ENCODE data around the gene TMPRSS4. TPM values are rescaled to one million over a fixed set of nuclear protein-coding genes. Genes with fewer than 3 reads are reported as not detected.

Gene TMPRSS4
- total RNA-seq, 1 experiment from 2014 or later, result not detected

GRCh38 chr11:118064956-118065355, 11.9 kb upstream of the TMPRSS4 start:
- Histone ChIP-seq H3K9me3 (ENCODE audit: control insufficient read depth, insufficient read depth, low read depth, low read length) (no peaks in the 10 kb centered on the region), H3K4me3 (ENCODE audit: low read depth in 2 of 2, low read length in 2 of 2) (no peak overlapping the region), H3K27ac (ENCODE audit: low read length) (no peak overlapping the region), H3K36me3 (ENCODE audit: control insufficient read depth, insufficient read depth, low read length) (no peaks in the 10 kb centered on the region), H3K4me1 (ENCODE audit: control insufficient read depth, insufficient read depth, low read length) (no peaks in the 10 kb centered on the region), H3K27me3 (ENCODE audit: control insufficient read depth, insufficient read depth, low read length) (no peaks in the 10 kb centered on the region)
- ATAC-seq (no peak), DNase-seq (ENCODE audit: low read depth, low spot score) (no peak)
- BruUV-seq (replicated peaks), result no TSS peak
- POLR2A ChIA-PET, result no interaction called here
- TF ChIP-seq TCF7L2 (IDR thresholded peaks at IDR 0.05; ENCODE audit: low read depth, low read length) (no peak), POLR2AphosphoS5 (IDR thresholded peaks at IDR 0.05; ENCODE audit: low read depth, low read length) (no peak), REST (IDR thresholded peaks at IDR 0.05; ENCODE audit: insufficient read depth in 1 of 2, low read depth in 2 of 2, low read length in 1 of 2) (no peak), SIN3A (IDR thresholded peaks at IDR 0.05; ENCODE audit: borderline replicate concordance, insufficient read depth, low read depth, low read length) (no peak), CTCF (IDR thresholded peaks at IDR 0.05) (no peak)
- in situ Hi-C loops (cut with HindIII; ENCODE audit: low pct_unique_long_range_greater_than_20kb, low sequenced_read_pairs), result no loop called here
- intact Hi-C loops (cut with micrococcal nuclease; ENCODE audit: unreplicated experiment), result no loop called here
- CTCF ChIA-PET, result interaction anchor here (0.6 kb wide), 1 partner anchor 44 kb away, joined by 4 read pairs; no protein-coding TSS in a partner anchor

GRCh38 chr11:118065384-118065783, 11.5 kb upstream of the TMPRSS4 start:
- intact Hi-C loops (cut with micrococcal nuclease; ENCODE audit: unreplicated experiment) (no loop called here), in situ Hi-C loops (cut with HindIII; ENCODE audit: low pct_unique_long_range_greater_than_20kb, low sequenced_read_pairs) (no loop called here)
- BruUV-seq (replicated peaks), result no TSS peak

More at GRCh38 chr11:118065384-118065783, 11.5 kb upstream of the TMPRSS4 start:
- no peak for TF ChIP-seq REST (IDR thresholded peaks at IDR 0.05; ENCODE audit: insufficient read depth in 1 of 2, low read depth in 2 of 2, low read length in 1 of 2)
- no peak for TF ChIP-seq POLR2AphosphoS5 (IDR thresholded peaks at IDR 0.05; ENCODE audit: low read depth, low read length)
- no peak for TF ChIP-seq CTCF (IDR thresholded peaks at IDR 0.05)
- TF ChIP-seq SIN3A (IDR thresholded peaks at IDR 0.05; ENCODE audit: borderline replicate concordance, insufficient read depth, low read depth, low read length), result no peak
- no peak for TF ChIP-seq TCF7L2 (IDR thresholded peaks at IDR 0.05; ENCODE audit: low read depth, low read length)
- no peak for ATAC-seq
- Histone ChIP-seq H3K27me3 (ENCODE audit: control insufficient read depth, insufficient read depth, low read length) (no peaks in the 10 kb centered on the region), H3K36me3 (ENCODE audit: control insufficient read depth, insufficient read depth, low read length) (no peaks in the 10 kb centered on the region), H3K27ac (ENCODE audit: low read length) (no peak overlapping the region), H3K4me3 (ENCODE audit: low read depth in 2 of 2, low read length in 2 of 2) (no peak overlapping the region), H3K4me1 (ENCODE audit: control insufficient read depth, insufficient read depth, low read length) (no peaks in the 10 kb centered on the region), H3K9me3 (ENCODE audit: control insufficient read depth, insufficient read depth, low read depth, low read length) (no peaks in the 10 kb centered on the region)
- no peak for DNase-seq (ENCODE audit: low read depth, low spot score)
- ChIA-PET POLR2A (no interaction called here), CTCF (no interaction called here)

Data from Panc1 (cell line).